Activated T-cell treated with anti-CD3 and anti-CD28 coated beads, Interleukin-2, amount 50 U/mL, for 1 hour (primary cell): ENCODE results near the gene CCDC148.
"Not testable (repeated sequence)": the region's sequence is repeated elsewhere in the genome, so short reads cannot be mapped to it uniquely, and the experiment has no call there.

Source experiments
- DNase-seq: peaks from one replicate; pipeline ENCODE4 v3.0.0-alpha.2; 2020

The CCDC148 gene

GRCh38 chr2:158481116-158481515, 24.6 kb upstream of the CCDC148 start:
- no peak for DNase-seq

GRCh38 chr2:158478816-158479215, 22.3 kb upstream of the CCDC148 start:
- no peak for DNase-seq

GRCh38 chr2:158478237-158478636, 21.7 kb upstream of the CCDC148 start:
- no peak for DNase-seq

- no peak for DNase-seq
Observed at GRCh38 chr2:158477202-158477601, 20.6 kb upstream of the CCDC148 start.

DNA sequence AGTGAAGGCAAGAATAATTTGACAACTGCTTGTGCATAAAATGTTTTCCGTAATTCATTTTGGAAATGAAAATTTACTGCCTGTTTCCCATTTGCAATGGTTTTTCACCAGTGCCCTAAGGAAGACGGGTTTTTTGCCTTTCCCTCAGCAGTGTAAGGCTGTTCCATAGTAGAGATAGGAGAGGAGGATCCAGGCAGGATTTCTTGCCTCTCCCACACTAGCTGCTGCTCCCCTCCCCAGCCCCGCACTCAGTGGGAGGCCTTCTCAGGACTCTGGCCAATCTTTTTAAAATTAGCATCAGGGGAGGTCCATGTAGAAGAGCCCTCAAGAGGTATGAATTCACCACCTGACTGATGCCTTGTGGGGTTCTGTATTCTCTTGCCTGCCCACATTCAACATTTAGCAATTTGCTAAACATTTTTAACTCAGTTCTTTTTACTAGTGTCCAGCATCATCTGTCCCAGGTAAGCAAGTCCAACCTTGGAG, 18.0 kb upstream of the CCDC148 start:
- not testable (repeated sequence) for DNase-seq

GRCh38 chr2:158473719-158474392, 17.3 kb upstream of the CCDC148 start:
- DNase-seq = no peak

DNA sequence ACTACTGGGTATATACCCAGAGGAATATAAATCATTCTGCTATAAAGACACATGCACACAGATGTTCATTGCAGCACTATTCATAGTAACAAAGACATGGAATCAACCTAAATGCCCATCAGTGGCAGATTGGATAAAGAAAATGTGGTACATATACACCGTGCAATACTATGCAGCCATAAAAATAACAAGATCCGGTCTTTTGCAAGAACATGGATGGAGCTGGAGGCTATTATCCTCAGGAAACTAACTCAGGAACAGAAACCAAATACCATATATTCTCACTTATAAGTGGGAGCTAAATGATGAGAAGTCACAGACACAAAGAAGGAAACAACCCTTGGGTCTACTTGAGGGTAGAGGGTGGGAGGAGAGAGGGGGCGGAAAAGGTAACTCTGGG, 16.7 kb upstream of the CCDC148 start:
- DNase-seq = not testable (repeated sequence)

GRCh38 chr2:158472829-158473228, 16.3 kb upstream of the CCDC148 start:
- not testable (repeated sequence) for DNase-seq

DNA sequence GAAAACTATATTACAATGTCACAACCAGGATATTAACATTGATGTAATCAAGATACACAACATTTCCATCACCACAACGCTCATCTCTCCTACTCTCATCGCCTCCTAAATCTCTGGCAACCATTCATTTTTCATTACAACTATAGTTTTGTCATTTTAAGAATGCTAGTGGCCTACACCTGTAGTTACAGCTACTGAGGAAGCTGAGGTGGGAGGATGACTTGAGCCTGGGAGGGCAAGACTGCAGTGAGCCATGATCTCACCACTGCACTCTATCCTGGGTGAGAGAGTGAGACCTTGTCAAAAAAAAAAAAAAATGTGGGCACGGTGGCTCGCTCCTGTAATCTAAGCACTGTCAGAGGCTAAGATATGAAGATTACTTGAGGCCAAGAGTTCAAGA, 10.7 kb upstream of the CCDC148 start:
- no peak for DNase-seq

DNA sequence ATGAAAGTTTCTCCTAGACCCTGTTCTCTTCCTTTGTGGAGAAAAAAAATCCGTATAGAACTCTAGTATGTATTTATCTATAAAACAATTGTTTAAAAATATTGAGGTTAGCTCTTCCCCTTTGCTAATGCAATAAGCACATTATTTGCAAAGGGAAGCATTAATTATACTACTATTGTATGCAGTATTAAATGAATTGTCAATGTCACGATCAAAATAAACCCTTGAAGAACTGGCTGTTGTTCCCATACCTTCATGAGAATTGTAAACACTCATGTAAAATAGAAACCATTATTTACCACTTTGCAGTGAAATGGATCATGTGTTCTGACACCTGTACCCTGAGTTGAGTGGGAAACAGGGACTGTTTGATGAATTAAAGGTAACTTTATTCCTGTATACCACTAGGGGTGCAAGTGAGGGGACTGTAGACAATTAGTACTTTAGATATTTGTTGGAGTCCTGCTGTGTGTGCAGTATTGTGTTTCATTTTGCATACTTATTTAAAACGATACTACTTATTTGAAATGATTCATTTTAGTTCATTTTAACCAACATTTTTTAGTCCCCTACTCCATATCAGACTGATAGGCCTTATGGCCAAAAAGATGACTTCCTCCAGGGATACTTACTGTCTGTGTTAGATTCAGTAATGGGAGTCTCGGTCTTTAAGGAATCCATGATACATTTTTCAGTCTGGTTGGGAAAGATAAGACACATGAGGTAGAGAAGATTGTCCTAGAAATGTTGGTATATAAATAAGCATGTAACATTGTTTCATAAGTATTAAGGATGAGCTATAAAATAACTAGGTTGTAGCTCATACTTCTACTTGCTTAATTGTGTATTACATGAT, 8.1 kb upstream of the CCDC148 start:
- no peak for DNase-seq

DNA sequence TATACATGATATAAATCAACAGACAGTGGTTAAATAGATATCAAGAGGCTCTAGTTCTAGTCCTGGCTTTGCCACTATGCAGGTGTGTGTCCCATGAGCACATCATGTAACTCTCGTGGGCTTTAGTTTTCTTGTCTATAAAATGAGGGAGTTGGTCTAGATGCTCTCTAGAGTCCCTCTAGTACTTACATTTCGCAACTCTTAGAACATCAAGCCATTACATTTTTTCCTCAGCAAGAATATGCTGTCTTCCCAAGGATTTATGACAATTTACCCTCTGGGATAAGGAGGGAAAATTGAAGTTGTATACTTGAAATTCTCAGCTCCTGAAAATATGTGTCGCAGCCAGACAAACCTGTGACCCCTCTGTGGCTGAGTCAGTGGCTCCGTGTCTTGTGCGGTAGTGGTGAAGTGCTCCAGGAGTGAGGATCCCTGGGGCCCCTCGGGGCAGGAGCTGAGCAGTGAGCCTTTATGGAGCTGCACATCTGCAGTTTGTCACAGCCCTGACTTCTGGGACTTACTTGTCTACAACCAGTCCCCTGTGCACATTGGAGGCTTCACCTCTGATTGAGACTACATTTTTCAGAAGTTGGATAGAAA, 7.0 kb upstream of the CCDC148 start:
- no peak for DNase-seq

DNA sequence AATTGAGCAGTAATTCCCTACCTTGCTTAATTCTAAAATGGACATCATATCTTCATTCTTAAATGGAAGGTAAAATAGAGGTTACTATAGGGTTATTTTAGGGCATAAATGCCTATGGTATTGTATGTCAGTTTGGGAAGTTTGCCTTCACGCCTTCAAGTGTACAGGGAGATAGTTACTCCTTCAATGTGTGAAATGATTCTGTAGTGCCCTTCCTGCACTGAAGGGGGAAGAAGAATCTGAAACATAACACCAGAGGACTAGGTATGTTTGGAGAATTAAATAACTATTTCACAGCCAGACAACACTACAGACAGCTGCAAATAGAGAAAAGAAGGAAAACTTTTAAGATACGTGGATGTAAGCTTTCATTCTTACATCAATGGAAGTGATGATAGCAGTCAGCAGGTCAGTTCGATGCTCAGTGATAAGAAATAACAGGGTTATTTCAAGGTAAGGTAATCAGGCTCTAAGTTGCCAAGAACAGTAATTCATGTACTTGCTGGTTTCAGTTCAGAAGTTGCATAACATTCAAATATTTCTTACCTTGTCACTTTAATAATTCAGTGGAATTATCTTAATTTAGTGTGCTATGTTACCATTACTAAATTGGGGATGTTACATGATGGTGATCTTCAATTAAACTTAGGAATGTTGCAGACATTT, 4.2 kb upstream of the CCDC148 start:
- no peak for DNase-seq

GRCh38 chr2:158459161-158460003, 2.8 kb upstream of the CCDC148 start:
- DNase-seq = no peak

GRCh38 chr2:158458617-158458920, 2.0 kb upstream of the CCDC148 start:
- DNase-seq = no peak

- DNase-seq = peak; percentile 71
Observed at GRCh38 chr2:158457826-158458616, 1.5 kb upstream of the CCDC148 start.

DNA sequence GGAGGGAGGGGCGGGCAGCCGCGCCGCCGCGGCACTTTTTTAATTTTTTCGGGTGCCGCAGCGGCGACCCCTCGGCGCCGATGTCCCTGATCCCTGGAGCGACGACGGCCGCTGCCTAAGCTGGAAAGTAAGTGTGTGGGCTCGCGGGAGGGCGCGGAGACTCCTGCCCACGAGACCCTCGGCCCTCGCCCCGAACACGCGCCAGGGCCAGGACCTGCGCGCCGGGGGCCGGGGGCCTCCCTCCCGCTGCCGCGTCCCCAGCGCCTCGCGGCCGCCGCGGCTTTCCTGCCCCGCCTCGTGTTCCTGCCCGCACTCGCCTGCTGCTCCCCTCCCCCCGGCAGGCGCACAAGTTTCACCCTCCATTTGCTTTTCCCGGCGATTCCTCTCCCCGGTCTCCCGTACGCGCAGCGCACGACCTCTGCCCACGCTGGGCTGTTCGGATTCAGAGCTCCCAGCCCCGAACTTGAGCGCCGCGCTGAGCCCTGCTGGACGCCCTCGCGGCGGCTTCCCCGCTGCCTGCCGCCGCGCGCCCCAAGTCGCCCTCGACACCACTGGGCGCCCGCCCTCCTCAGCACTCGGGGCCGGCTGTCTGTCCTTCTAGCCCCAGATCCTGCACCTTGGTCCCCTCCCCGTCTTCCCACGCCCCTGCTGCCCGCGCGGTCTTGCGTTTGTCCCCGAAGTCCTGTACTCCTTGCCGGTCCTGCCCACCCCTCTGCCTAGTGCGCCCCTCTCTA, 706 bp upstream of the CCDC148 start:
- peak; percentile 67 for DNase-seq

DNA sequence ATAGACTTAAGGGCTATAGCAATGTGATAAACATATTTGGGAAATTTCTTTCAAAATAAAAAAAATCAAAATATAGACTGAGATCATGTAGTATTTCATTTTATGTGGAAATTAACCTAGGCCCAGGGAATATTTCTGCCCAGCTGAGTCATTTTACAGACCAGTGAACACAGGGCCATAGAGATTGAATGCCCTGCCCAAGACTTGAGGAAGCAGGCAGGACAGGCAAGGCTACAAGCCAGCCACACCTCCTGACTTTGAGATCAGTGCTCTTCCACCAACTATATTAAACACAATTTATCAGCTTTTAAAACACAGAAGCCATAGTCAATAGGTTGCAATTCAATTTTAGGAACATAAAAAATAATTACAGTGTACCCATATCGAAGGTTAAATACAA, 12.9 kb downstream of the CCDC148 start:
- DNase-seq = no peak

DNA sequence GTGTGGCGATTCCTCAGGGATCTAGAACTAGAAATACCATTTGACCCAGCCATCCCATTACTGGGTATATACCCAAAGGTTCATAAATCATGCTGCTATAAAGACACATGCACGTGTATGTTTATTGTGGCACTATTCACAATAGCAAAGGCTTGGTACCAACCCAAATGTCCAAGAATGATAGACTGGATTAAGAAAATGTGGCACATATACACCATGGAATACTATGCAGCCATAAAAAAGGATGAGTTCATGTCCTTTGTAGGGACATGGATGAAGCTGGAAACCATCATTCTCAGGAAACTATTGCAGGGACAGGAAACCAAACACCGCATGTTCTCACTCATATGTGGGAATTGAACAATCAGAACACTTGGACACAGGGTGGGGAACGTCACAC, 17.5 kb downstream of the CCDC148 start:
- DNase-seq = not testable (repeated sequence)

DNA sequence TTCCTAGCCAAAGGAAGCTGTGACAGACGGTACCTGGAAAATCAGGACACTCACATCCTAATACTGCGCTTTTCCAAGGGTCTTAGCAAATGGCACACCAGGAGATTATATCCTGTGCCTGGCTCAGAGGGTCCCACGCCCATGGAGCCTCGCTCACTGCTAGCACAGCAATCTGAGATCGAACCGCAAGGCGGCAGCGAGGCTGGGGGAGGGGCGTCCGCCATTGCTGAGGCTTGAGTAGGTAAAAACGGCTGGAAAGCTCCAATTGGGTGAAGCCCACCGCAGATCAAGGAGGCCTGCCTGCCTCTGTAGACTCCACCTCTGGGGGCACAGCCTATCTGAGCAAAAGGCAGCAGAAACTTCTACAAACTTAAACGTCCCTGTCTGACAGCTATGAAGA, 22.8 kb downstream of the CCDC148 start:
- DNase-seq = not testable (repeated sequence)

GRCh38 chr2:158432117-158432516, 24.4 kb downstream of the CCDC148 start:
- no peak for DNase-seq

GRCh38 chr2:158414538-158414937, 42.0 kb downstream of the CCDC148 start:
- no peak for DNase-seq
